H1 (cell line): ENCODE measurements around the gene ZNRF2. TPM values are rescaled to one million over a fixed set of nuclear protein-coding genes. Genes with fewer than 3 reads are reported as not detected.

Experiments
- ATF3 ChIP-seq: IDR thresholded peaks from 2 replicates; pipeline ENCODE4 v1.6.1; 2011; ENCODE audit warnings: low read depth, mild to moderate bottlenecking, low read length; ENCODE audit not compliant: insufficient read depth
- CTBP2 ChIP-seq: IDR thresholded peaks from 2 replicates; pipeline ENCODE4 v1.7.0; 2011; ENCODE audit warnings: borderline replicate concordance, mild to moderate bottlenecking, moderate library complexity, mixed read lengths, low read length; ENCODE audit not compliant: insufficient read depth, insufficient read length
- EGR1 ChIP-seq: IDR thresholded peaks from 2 replicates; pipeline ENCODE4 v1.6.1; 2011; ENCODE audit warnings: low read depth, low read length, borderline replicate concordance
- SIX5 ChIP-seq: IDR thresholded peaks from 2 replicates; pipeline ENCODE4 v1.6.1; 2011; ENCODE audit warnings: mild to moderate bottlenecking, low read depth, low read length
- polyA plus RNA-seq, 7 experiments: library from polyadenylated mRNA; depleted of rRNA in 3 of 7; stranded (reverse) in 5 of 7; unstranded in 2 of 7; fragments of >200 nt in 5 of 7; fragments of 200-250 nt in 2 of 7; gene quantifications; 1 replicate in 5 of 7; 2 replicates in 1 of 7; 4 replicates in 1 of 7; pipeline versions ENCODE4 v1.2.1 to v1.2.3, GENCODE V29; 2011 to 2013; ENCODE audit warnings: missing spikeins in 2 of 7, mixed read lengths in 2 of 7
- total RNA-seq: library from RNA; stranded (reverse); fragmentation: NEBNext Ultra II Directional; extraction: Animal tissue kit (Norgen Biotek cat#: 25700); gene quantifications from 2 replicates; pipeline ENCODE4 v1.2.1, GENCODE V29; 2021

ZNRF2 gene
- total and polyA plus RNA-seq, 2 of the 8 experiments (the other 6 are each of a cell fraction or from before 2014, with no cell fraction given): 2.9 to 16.2 TPM

- TF ChIP-seq CTBP2 (peak; percentile 40), ATF3 (no peak), EGR1 (no peak), SIX5 (no peak)
Observed at GRCh38 chr7:30284298-30285066, at the start of gene ZNRF2 (continued).
